OCI-LY3 (cell line): ENCODE results near the gene GTPBP6.

Experiments used
- H2AFZ ChIP-seq: fragments of 200-600, 300-600 bp; shearing (Covaris generic); 2 replicates; pipeline ENCODE4 v1.6.0; 2014; ENCODE audit warnings: antibody characterized with exemption, low read depth, low read length
- H3K27ac ChIP-seq: fragments of 200-600, 300-600 bp; sonication (generic); 2 replicates; pipeline ENCODE4 v1.5.1; 2014; ENCODE audit warnings: mild to moderate bottlenecking, low read length, moderate library complexity, mixed read lengths
- H3K27me3 ChIP-seq: fragments of 200-600, 300-600 bp; sonication (generic); 2 replicates; pipeline ENCODE4 v1.6.1; 2014; ENCODE audit warnings: low read depth, low read length, mixed read lengths
- H3K36me3 ChIP-seq: fragments of 200-600, 300-600 bp; sonication (generic); replicated peaks from 2 replicates; pipeline ENCODE3; 2014; ENCODE audit warnings: low read depth, low read length, mixed read lengths
- H3K4me1 ChIP-seq: fragments of 300-600, 200-600 bp; sonication (generic); 2 replicates; pipeline ENCODE4 v1.6.1; 2014; ENCODE audit warnings: low read length, mixed read lengths
- H3K4me2 ChIP-seq: fragments of 200-600, 300-600 bp; sonication (generic); 2 replicates; pipeline ENCODE4 v1.6.1; 2014; ENCODE audit warnings: low read length, mixed read lengths
- H3K4me3 ChIP-seq: fragments of 300-600, 200-600 bp; sonication (generic); 2 replicates; pipeline ENCODE4 v1.5.1; 2014; ENCODE audit warnings: antibody characterized with exemption, mild to moderate bottlenecking, low read length, moderate library complexity
- H3K79me2 ChIP-seq: fragments of 300-600, 200-600 bp; shearing (Covaris generic); 2 replicates; pipeline ENCODE4 v1.6.1; 2014; ENCODE audit warnings: mild to moderate bottlenecking, low read length, mixed read lengths
- H3K9ac ChIP-seq: fragments of 300-600, 200-600 bp; shearing (Covaris generic); 2 replicates; pipeline ENCODE4 v1.6.0; 2014; ENCODE audit warnings: mild to moderate bottlenecking, low read length, moderate library complexity
- H3K9me3 ChIP-seq: fragments of 200-600, 300-600 bp; shearing (Covaris generic); 2 replicates; pipeline ENCODE4 v1.6.1; 2014; ENCODE audit warnings: low read length, mixed read lengths; ENCODE audit not compliant: insufficient read depth
- H4K20me1 ChIP-seq: fragments of 200-600, 300-600 bp; sonication (generic); 2 replicates; pipeline ENCODE4 v1.6.1; 2016; ENCODE audit warnings: low read length, mixed read lengths; ENCODE audit not compliant: insufficient read depth
- EZH2phosphoT487 ChIP-seq: fragments of 200-600 bp; shearing (Covaris generic); IDR thresholded peaks from 2 replicates; pipeline ENCODE4 v1.6.1; 2018; ENCODE audit warnings: antibody characterized with exemption, mixed run types, low read depth
- TF ChIP-seq, protein P1 (sequence below): fragments of 200-600, 300-600 bp; sonication (generic); IDR thresholded peaks from 2 replicates; pipeline ENCODE4 v1.5.1; 2014; ENCODE audit warnings: antibody characterized with exemption, low read length, low read depth

Gene GTPBP6

DNA sequence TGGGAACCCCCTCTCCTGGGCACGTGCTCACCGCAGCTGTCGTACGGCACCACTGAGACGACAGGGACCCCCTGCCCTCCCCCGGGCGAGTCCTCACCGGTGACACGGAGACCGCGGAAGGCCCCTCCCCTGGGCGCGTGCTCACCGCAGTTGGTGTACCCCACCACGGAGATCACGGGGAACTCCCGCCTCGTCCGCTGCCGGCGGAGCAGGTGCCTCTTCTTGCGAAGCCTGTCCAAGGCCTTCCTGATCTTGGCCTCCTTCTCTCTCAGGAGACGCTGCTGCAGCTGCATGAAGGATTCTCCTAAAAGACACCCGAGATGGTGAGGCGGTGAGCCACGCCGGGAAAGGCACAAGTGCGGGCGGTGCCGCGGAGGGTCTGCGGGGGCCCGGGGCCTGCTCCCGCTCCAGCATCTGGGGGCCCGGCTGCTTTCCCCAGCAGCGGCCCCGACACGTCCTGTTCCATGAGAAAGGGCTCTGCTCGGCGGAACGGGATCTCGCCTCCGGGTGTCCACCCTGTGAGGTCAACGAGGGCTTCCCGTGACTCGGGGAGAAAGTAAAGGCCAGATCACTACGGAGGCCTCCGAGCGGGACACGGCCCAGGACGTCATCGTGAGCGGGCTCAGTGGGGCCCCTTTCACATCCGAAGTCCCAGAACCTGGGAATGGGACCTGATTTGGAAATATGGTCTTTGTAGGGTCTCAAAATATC is 5.8 kb downstream of the GTPBP6 start:
- H3K36me3 ChIP-seq, result peaks cover 64% of the 10 kb centered on the region
- H3K4me2 ChIP-seq, result no peak overlapping the region
- H3K9me3 ChIP-seq, result no peaks in the 10 kb centered on the region
- no peak overlapping the region for H3K4me3 ChIP-seq
- peaks cover 18% of the 10 kb centered on the region for H3K79me2 ChIP-seq
- peaks cover 18% of the 10 kb centered on the region for H4K20me1 ChIP-seq
- no peaks in the 10 kb centered on the region for H3K27me3 ChIP-seq
- no peak overlapping the region for H3K9ac ChIP-seq
- no peak for TF ChIP-seq EZH2phosphoT487
- TF ChIP-seq, protein P1, sequence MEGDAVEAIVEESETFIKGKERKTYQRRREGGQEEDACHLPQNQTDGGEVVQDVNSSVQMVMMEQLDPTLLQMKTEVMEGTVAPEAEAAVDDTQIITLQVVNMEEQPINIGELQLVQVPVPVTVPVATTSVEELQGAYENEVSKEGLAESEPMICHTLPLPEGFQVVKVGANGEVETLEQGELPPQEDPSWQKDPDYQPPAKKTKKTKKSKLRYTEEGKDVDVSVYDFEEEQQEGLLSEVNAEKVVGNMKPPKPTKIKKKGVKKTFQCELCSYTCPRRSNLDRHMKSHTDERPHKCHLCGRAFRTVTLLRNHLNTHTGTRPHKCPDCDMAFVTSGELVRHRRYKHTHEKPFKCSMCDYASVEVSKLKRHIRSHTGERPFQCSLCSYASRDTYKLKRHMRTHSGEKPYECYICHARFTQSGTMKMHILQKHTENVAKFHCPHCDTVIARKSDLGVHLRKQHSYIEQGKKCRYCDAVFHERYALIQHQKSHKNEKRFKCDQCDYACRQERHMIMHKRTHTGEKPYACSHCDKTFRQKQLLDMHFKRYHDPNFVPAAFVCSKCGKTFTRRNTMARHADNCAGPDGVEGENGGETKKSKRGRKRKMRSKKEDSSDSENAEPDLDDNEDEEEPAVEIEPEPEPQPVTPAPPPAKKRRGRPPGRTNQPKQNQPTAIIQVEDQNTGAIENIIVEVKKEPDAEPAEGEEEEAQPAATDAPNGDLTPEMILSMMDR, result no peak
- H3K27ac ChIP-seq, result no peak overlapping the region
- no peak overlapping the region for H2AFZ ChIP-seq
- peaks cover 4% of the 10 kb centered on the region; the same call in 1 of the 2 replicates for H3K4me1 ChIP-seq

DNA sequence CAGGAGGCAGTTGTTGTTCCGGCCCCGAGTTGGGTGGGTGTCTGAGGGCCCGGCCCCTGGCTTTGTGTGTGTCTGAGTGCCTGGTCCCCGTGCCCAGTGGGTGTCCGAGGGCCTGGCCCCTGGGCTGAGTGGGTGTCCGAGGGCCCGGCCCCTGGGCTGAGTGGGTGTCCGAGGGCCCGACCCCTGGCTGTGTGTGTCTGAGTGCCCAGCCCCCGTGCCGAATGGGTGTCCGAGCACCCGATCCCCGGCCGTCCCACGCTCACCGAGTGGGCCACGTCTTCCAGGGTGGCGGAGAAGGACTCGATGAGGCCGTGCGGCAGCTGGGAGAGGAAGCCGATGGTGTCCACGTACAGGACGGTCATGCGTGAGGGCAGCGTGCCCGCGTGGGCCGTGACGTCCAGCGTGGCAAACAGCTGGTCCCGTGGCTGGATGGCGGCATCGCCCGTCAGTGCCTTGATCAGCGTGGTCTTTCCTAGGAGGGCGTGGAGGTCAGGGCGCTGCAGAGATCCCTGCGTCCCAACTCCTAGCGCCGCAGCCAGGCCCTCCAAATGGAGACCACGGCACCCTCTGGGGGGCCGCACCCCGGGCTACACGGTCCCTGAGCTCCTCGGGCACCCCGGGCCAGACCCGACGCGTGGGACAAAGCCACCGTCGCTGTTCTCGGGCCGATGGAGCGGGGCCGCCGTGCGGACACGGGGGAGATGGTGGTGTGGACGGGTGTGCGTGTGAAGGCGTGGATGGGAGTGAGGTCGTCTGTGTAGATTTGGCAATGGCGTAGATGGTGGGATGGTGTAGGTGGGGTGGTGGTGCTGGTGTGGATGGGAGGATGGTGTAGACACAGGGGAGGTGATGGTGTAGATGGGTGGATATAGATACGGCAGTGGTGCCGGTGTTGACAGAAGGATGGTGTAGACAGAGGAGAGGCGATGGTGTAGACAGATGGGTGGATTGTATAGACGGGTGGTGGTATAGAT is 7.2 kb downstream of the GTPBP6 start:
- Histone ChIP-seq H3K27me3 (no peaks in the 10 kb centered on the region), H3K9ac (no peak overlapping the region), H4K20me1 (peaks cover 18% of the 10 kb centered on the region), H2AFZ (no peak overlapping the region), H3K4me3 (no peak overlapping the region), H3K27ac (no peak overlapping the region), H3K79me2 (peaks cover 13% of the 10 kb centered on the region), H3K36me3 (peaks cover 69% of the 10 kb centered on the region), H3K4me1 (no peaks in the 10 kb centered on the region), H3K9me3 (no peaks in the 10 kb centered on the region), H3K4me2 (no peak overlapping the region)
- TF ChIP-seq, protein P1, result no peak
- no peak for TF ChIP-seq EZH2phosphoT487

DNA sequence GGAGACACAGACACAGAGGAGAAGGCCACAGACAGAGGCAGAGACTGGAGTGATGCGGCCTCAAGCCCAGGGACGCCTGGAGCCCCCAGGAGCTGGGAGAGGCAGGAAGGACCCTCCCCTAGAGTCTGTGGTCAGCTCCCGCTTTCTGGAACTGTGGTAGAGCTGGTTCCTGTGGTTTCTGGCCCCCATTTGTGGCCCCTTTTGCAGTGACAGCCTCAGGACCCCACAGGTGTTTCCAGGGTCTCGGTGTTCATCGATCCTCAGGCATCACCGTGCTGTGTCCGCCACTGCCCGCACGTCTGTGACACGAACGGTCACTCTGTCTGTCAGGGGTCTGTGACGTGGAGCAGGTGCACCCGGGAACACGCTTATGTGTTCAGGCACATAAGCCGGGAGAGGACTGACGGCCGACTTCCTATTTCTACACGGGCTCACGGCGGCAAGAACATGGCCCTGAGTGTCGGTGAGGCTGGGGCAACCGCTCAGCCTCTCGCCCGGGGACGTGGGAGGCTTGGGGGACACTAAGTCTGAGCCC is 7.9 kb downstream of the GTPBP6 start:
- Histone ChIP-seq H3K4me1 (no peaks in the 10 kb centered on the region), H2AFZ (no peak overlapping the region), H3K79me2 (peaks cover 9% of the 10 kb centered on the region), H3K9me3 (no peaks in the 10 kb centered on the region), H3K9ac (no peak overlapping the region), H4K20me1 (peaks cover 22% of the 10 kb centered on the region), H3K27me3 (no peaks in the 10 kb centered on the region), H3K4me2 (no peak overlapping the region), H3K4me3 (no peak overlapping the region), H3K27ac (no peak overlapping the region), H3K36me3 (peaks cover 72% of the 10 kb centered on the region)
- TF ChIP-seq EZH2phosphoT487, result no peak
- TF ChIP-seq, protein P1, result no peak
